RWPE2 (cell line): ENCODE data around the gene ZNF446.

ENCODE experiments used
- ATAC-seq: fragments of 200-7000 bp; cut with Tn5 transposase; 3 replicates; pipeline ENCODE4 v1.9.1; 2021; ENCODE audit warnings: low read depth
- DNase-seq: peaks from one replicate; pipeline ENCODE4 v3.0.0-alpha.2; 2020; ENCODE audit warnings: low spot score
- H3K27ac ChIP-seq: fragments of 450-650 bp; 2 replicates; pipeline ENCODE4 v1.5.1; 2017; ENCODE audit warnings: mild to moderate bottlenecking; ENCODE audit not compliant: poor library complexity, severe bottlenecking
- H3K27me3 ChIP-seq: fragments of 250-450 bp; sonication (Bioruptor Pico); 2 replicates; pipeline ENCODE4 v1.5.1; 2021; ENCODE audit warnings: mild to moderate bottlenecking, moderate library complexity; ENCODE audit not compliant: insufficient read depth, poor library complexity, severe bottlenecking
- H3K36me3 ChIP-seq: fragments of 250-450 bp; sonication (Bioruptor Pico); 2 replicates; pipeline ENCODE4 v1.5.1; 2020; ENCODE audit warnings: low read depth, mild to moderate bottlenecking, moderate library complexity
- H3K4me1 ChIP-seq: fragments of 250-450 bp; sonication (Bioruptor Pico); 2 replicates; pipeline ENCODE4 v1.5.1; 2021; ENCODE audit warnings: mild to moderate bottlenecking, moderate library complexity; ENCODE audit not compliant: insufficient read depth, poor library complexity, severe bottlenecking
- H3K4me3 ChIP-seq: fragments of 250-450 bp; sonication (Bioruptor Pico); 2 replicates; pipeline ENCODE4 v1.5.1; 2021; ENCODE audit warnings: mild to moderate bottlenecking, moderate library complexity; ENCODE audit not compliant: severe bottlenecking
- H3K9me3 ChIP-seq: fragments of 250-450 bp; sonication (Bioruptor Pico); 2 replicates; pipeline ENCODE4 v1.5.1; 2021; ENCODE audit warnings: mild to moderate bottlenecking, moderate library complexity; ENCODE audit not compliant: severe bottlenecking
- CTCF ChIP-seq: fragments of 450-650 bp; IDR thresholded peaks from one replicate; pipeline ENCODE4 v1.5.1; 2017; ENCODE audit warnings: mild to moderate bottlenecking, moderate library complexity; ENCODE audit not compliant: poor library complexity, severe bottlenecking

The ZNF446 gene

GRCh38 chr19:58477130-58477529, 978 bp downstream of the ZNF446 start:
- ATAC-seq: no peak
- peaks cover 5% of the 10 kb centered on the region for H3K4me1 ChIP-seq
- H3K27ac ChIP-seq: no peak overlapping the region
- no peaks in the 10 kb centered on the region for H3K27me3 ChIP-seq
- no peak overlapping the region for H3K4me3 ChIP-seq
- DNase-seq: no peak
- peaks cover 2% of the 10 kb centered on the region; the same call in 1 of the 2 replicates for H3K36me3 ChIP-seq
- TF ChIP-seq CTCF: no peak
- no peaks in the 10 kb centered on the region for H3K9me3 ChIP-seq

GRCh38 chr19:58477871-58478270, 1.7 kb downstream of the ZNF446 start:
- Histone ChIP-seq H3K36me3 (no peaks in the 10 kb centered on the region; the same call in 1 of the 2 replicates), H3K9me3 (no peaks in the 10 kb centered on the region), H3K27ac (no peak overlapping the region), H3K4me1 (peaks cover 5% of the 10 kb centered on the region), H3K4me3 (no peak overlapping the region), H3K27me3 (no peaks in the 10 kb centered on the region)
- DNase-seq (no peak), ATAC-seq (no peak)
- no peak for TF ChIP-seq CTCF

DNA sequence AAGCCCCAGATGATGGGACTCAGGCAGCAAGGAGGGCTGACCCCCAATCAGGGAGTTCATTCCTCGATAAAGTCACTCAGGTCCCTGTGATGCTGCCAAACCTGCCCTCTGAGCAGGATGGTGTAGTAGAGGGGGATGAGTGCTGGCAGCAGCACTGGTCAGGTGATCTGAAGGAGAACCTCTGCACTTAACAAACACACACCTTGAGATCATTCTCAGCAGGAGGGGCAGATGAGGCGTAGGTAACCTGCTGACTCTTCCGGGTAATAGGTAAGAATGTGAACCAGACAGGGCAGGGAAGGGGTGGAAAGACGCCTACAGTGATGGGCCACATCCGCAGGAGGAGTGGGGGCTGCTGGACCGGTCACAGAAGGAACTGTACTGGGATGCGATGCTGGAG, 3.2 kb downstream of the ZNF446 start:
- Histone ChIP-seq H3K27ac (no peak overlapping the region), H3K4me3 (no peak overlapping the region), H3K27me3 (no peaks in the 10 kb centered on the region), H3K36me3 (no peaks in the 10 kb centered on the region), H3K9me3 (no peaks in the 10 kb centered on the region), H3K4me1 (peaks cover 3% of the 10 kb centered on the region)
- ATAC-seq: no peak
- TF ChIP-seq CTCF: no peak
- no peak for DNase-seq

DNA sequence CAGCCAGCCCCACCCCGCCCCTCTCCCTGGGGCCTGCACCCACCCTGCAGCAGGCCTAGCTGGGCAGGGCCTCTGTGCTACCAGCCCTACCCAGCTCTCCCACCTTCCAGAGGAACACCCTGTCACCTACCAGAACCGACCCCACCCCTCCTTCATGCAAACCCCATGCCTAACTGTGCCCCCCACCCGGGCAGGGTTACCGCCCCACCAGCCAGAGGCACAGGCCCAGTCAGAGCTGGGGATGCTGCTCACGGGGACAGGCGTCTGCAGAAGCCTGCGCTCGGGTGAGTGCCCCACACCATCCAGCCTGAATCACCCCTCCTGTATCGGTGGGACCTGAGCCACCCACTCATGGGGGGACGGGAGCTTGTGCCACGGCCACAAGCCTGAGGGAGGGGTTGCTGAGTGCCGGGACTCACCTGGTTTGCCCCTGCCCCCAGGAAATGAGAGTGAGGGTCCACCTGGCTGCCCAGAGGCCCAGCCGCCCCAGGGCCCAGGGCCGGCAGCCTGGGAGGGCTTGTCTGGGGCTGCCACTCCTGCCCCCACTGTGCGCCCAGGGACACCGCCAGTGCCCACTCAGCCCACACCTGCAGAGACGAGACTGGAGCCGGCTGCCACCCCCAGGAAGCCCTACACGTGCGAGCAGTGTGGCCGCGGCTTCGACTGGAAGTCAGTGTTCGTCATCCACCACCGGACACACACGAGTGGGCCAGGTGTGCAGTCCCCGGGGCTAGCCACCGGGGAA, 3.8 kb downstream of the ZNF446 start:
- no peaks in the 10 kb centered on the region for H3K36me3 ChIP-seq
- H3K27me3 ChIP-seq: no peaks in the 10 kb centered on the region
- H3K27ac ChIP-seq: no peak overlapping the region
- no peaks in the 10 kb centered on the region for H3K9me3 ChIP-seq
- ATAC-seq: no peak
- no peak for DNase-seq
- H3K4me3 ChIP-seq: no peak overlapping the region
- TF ChIP-seq CTCF: no peak
- peaks cover 2% of the 10 kb centered on the region for H3K4me1 ChIP-seq

DNA sequence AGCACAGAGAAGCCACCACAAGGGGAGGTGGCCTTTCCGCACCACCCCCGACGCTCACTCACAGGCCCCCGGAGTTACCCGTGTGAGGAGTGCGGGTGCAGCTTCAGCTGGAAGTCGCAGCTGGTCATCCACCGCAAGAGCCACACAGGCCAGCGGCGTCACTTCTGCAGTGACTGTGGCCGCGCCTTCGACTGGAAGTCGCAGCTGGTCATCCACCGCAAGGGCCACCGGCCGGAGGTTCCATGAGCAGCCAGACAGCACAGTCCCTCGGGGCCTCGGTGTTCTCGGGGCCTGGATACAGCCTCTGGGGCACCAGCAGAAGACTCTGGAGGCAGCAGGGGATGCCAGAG, 4.3 kb downstream of the ZNF446 start:
- ATAC-seq: no peak
- H3K27ac ChIP-seq: no peak overlapping the region
- TF ChIP-seq CTCF: no peak
- H3K36me3 ChIP-seq: no peaks in the 10 kb centered on the region
- no peak for DNase-seq
- no peak overlapping the region for H3K4me3 ChIP-seq
- no peaks in the 10 kb centered on the region for H3K4me1 ChIP-seq
- no peaks in the 10 kb centered on the region for H3K27me3 ChIP-seq
- H3K9me3 ChIP-seq: no peaks in the 10 kb centered on the region
